ENCODE data around the gene NEURL1B.
"Not testable (repeated sequence)": the region's sequence is repeated elsewhere in the genome, so short reads cannot be mapped to it uniquely, and the experiment has no call there.

NEURL1B gene

DNA sequence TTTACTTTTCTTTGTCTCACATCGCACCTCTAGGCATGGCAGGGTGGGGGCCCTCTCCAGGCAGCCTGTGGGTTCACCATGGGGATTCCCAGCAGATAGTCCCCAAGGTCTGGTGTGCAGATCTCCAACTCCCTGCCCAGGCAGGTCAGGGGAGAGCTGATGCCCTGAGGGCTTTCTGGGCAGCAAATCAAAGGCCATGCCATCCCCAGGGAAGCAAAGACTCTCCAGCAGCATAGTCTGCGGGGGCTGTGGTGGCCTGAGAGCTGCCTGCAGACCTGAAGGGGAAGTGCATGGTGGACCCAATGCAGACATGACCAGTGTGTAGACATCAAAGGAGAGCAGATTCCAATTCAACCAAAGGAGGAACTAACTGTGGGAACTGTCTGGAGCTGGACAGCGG, 7.7 kb downstream of the NEURL1B start:
- peaks cover 12% of the 10 kb centered on the region for H3K27me3 ChIP-seq (ENCODE audit: insufficient read depth, poor library complexity, severe bottlenecking)
- no peak for TF ChIP-seq GABPA (IDR thresholded peaks at IDR 0.05; ENCODE audit: low read depth)
- TF ChIP-seq SPI1 (IDR thresholded peaks at IDR 0.05; ENCODE audit: borderline replicate concordance, low read depth) = no peak
- DNase-seq (ENCODE audit: low read depth in 1 of 2, low spot score in 1 of 2) = no peak
- no peak overlapping the region for H3K4me3 ChIP-seq (replicated peaks; ENCODE audit: insufficient read depth, low read length)
- no peak overlapping the region for H3K27ac ChIP-seq (replicated peaks)

DNA sequence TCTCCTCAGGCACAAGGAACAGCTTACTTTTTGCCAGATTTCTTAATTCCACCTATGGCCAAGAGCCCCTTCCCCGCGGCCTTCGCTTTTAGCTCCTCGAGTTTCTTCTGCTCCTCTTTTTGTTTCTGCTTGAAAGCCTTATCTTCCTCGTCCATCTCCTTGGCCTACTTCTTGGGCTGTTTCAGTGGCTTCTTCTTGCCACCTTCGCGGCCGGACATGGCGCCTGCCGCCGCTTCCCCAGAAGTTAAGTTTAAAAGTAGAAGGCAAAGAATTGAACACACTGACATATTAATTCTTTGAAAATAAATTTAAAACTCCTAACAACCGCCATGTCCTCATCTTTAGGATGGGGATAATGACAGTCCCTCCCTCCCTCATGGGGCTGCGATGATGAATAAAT, 15.4 kb downstream of the NEURL1B start:
- H3K27me3 ChIP-seq (ENCODE audit: insufficient read depth, poor library complexity, severe bottlenecking); H3K27ac ChIP-seq (replicated peaks); H3K4me3 ChIP-seq (replicated peaks; ENCODE audit: insufficient read depth, low read length); DNase-seq (ENCODE audit: low read depth in 1 of 2, low spot score in 1 of 2): not testable (repeated sequence)

DNA sequence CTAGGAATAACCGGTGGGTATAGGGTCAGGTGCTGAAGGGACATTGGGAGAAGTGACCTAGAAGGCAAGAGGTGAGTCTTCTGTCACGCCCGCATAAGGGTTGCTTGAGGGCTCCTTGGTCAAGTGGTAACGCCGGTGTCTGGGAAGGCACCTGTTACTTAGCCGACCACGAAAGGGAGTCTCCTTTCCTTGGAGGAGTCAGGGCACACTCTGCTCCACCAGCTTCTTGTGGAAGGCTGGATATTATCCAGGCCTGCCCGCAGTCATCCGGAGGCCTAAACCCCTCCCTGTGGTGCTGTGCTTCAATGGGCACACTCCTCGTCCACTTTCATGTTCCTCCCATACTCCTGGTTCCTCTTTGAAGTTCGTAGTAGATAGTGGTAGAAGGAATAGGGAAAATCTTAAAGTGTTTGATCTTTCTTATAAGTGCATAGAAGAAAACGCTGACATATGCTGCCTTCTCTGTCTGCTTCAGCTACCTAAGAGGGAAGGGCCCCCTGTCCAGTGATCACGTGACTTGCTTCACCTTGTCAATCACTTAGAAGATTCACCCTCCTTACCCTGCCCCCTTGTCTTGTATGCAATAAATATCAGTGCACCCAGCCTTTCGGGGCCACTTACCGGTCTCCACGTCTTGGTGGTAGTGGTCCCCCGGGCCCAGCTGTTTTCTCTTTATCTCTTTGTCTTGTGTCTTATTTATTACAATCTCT, 16.6 kb downstream of the NEURL1B start:
- H3K27ac ChIP-seq (replicated peaks); H3K4me3 ChIP-seq (replicated peaks; ENCODE audit: insufficient read depth, low read length); H3K27me3 ChIP-seq (ENCODE audit: insufficient read depth, poor library complexity, severe bottlenecking); DNase-seq (ENCODE audit: low read depth in 1 of 2, low spot score in 1 of 2): not testable (repeated sequence)

- Histone ChIP-seq H3K27ac (replicated peaks) (no peak overlapping the region), H3K27me3 (ENCODE audit: insufficient read depth, poor library complexity, severe bottlenecking) (peaks cover 3% of the 10 kb centered on the region), H3K4me3 (replicated peaks; ENCODE audit: insufficient read depth, low read length) (no peak overlapping the region)
- no peak for DNase-seq (ENCODE audit: low read depth in 1 of 2, low spot score in 1 of 2)
- TF ChIP-seq SPI1 (IDR thresholded peaks at IDR 0.05; ENCODE audit: borderline replicate concordance, low read depth) (no peak), POLR2AphosphoS5 (IDR thresholded peaks at IDR 0.05; ENCODE audit: low read depth) (no peak), GABPA (IDR thresholded peaks at IDR 0.05; ENCODE audit: low read depth) (no peak)
- TF ChIP-seq, protein P1, sequence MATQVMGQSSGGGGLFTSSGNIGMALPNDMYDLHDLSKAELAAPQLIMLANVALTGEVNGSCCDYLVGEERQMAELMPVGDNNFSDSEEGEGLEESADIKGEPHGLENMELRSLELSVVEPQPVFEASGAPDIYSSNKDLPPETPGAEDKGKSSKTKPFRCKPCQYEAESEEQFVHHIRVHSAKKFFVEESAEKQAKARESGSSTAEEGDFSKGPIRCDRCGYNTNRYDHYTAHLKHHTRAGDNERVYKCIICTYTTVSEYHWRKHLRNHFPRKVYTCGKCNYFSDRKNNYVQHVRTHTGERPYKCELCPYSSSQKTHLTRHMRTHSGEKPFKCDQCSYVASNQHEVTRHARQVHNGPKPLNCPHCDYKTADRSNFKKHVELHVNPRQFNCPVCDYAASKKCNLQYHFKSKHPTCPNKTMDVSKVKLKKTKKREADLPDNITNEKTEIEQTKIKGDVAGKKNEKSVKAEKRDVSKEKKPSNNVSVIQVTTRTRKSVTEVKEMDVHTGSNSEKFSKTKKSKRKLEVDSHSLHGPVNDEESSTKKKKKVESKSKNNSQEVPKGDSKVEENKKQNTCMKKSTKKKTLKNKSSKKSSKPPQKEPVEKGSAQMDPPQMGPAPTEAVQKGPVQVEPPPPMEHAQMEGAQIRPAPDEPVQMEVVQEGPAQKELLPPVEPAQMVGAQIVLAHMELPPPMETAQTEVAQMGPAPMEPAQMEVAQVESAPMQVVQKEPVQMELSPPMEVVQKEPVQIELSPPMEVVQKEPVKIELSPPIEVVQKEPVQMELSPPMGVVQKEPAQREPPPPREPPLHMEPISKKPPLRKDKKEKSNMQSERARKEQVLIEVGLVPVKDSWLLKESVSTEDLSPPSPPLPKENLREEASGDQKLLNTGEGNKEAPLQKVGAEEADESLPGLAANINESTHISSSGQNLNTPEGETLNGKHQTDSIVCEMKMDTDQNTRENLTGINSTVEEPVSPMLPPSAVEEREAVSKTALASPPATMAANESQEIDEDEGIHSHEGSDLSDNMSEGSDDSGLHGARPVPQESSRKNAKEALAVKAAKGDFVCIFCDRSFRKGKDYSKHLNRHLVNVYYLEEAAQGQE (IDR thresholded peaks at IDR 0.05; ENCODE audit: insufficient replicate concordance, low read depth) = no peak
- TF ChIP-seq, protein P2, sequence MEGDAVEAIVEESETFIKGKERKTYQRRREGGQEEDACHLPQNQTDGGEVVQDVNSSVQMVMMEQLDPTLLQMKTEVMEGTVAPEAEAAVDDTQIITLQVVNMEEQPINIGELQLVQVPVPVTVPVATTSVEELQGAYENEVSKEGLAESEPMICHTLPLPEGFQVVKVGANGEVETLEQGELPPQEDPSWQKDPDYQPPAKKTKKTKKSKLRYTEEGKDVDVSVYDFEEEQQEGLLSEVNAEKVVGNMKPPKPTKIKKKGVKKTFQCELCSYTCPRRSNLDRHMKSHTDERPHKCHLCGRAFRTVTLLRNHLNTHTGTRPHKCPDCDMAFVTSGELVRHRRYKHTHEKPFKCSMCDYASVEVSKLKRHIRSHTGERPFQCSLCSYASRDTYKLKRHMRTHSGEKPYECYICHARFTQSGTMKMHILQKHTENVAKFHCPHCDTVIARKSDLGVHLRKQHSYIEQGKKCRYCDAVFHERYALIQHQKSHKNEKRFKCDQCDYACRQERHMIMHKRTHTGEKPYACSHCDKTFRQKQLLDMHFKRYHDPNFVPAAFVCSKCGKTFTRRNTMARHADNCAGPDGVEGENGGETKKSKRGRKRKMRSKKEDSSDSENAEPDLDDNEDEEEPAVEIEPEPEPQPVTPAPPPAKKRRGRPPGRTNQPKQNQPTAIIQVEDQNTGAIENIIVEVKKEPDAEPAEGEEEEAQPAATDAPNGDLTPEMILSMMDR (IDR thresholded peaks at IDR 0.05; ENCODE audit: insufficient read depth, low read length) = no peak
Measured at GRCh38 chr5:172658391-172658790, 17.3 kb downstream of the NEURL1B start.

DNA sequence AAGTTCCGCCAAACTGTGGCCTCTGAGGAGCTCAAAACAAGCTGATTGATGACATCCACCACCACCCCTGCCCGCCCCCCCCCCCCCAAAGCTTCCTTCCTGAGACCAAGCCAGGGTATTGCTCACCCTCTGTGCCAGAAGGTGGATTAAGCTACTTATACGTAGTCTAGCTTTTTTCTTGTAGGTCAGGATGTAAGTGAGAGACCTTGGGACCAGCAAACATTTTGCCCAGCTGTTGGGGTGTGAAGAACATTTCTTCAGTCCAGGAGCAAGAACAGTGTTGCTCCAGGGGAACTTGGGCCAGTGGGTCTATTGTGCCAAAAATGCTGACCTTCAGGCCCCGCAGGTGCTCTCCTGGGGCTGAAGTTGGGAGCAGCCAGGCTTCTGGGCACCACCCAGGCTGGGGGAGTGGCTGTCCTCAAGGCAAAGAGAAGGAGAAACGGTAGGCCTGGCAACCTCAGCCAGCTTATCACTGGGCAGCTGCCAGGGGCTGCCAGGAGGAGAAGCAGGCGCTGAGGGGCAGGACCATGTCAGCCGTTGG, 18.0 kb downstream of the NEURL1B start:
- TF ChIP-seq, protein P2 (IDR thresholded peaks at IDR 0.05; ENCODE audit: insufficient read depth, low read length) = no peak
- Histone ChIP-seq H3K27ac (replicated peaks) (no peak overlapping the region), H3K4me3 (replicated peaks; ENCODE audit: insufficient read depth, low read length) (no peak overlapping the region), H3K27me3 (ENCODE audit: insufficient read depth, poor library complexity, severe bottlenecking) (no peaks in the 10 kb centered on the region)
- DNase-seq (ENCODE audit: low read depth in 1 of 2, low spot score in 1 of 2) = no peak

- no peak for DNase-seq (ENCODE audit: low read depth in 1 of 2, low spot score in 1 of 2)
- TF ChIP-seq POLR2AphosphoS5 (IDR thresholded peaks at IDR 0.05; ENCODE audit: low read depth) (no peak), SPI1 (IDR thresholded peaks at IDR 0.05; ENCODE audit: borderline replicate concordance, low read depth) (no peak), GABPA (IDR thresholded peaks at IDR 0.05; ENCODE audit: low read depth) (no peak)
- TF ChIP-seq, protein P2 (IDR thresholded peaks at IDR 0.05; ENCODE audit: insufficient read depth, low read length) = no peak
- TF ChIP-seq, protein P1 (IDR thresholded peaks at IDR 0.05; ENCODE audit: insufficient replicate concordance, low read depth) = no peak
- Histone ChIP-seq H3K4me3 (replicated peaks; ENCODE audit: insufficient read depth, low read length) (no peak overlapping the region), H3K27me3 (ENCODE audit: insufficient read depth, poor library complexity, severe bottlenecking) (no peaks in the 10 kb centered on the region), H3K27ac (replicated peaks) (no peak overlapping the region)
Measured at GRCh38 chr5:172659570-172659908, 18.5 kb downstream of the NEURL1B start.

All from HL-60 (cell line).